Measurements from ENCODE around the gene POLG2. TPM values are rescaled to one million over a fixed set of nuclear protein-coding genes. Genes with fewer than 3 reads are reported as not detected.

POLG2 gene
- polyA plus RNA-seq (2013) = 44.0 TPM

- peak within 1 kb of the TSS; percentile 71 to 95 (median 88) for H3K4me3 ChIP-seq (ENCODE audit: control insufficient read depth in 1 of 7, extremely low read depth in 1 of 7, insufficient read depth in 4 of 7, low read depth in 2 of 7, low read length in 6 of 7)
- ChIA-PET POLR2A (interaction anchor here (0.5 to 5.4 kb wide), 7 partner anchors 9 to 151 kb away, joined by 3 to 55 read pairs (median 5); partner anchors contain the start of genes CEP95, DDX5 and MILR1), CTCF (interaction anchor here (1.2 to 13.1 kb wide), 3 partner anchors 9 to 75 kb away, joined by 3 to 261 read pairs (median 15); partner anchors contain the start of genes CEP95 and DDX5)
- DNase-seq = peak; percentile 96 to 98 (median 96)
- WGBS (ENCODE audit: insufficient coverage) = 0% methylated on average over 42 of the region's 50 CpGs
- H3K27me3 ChIP-seq (replicated peaks in 2 of 5; ENCODE audit: control insufficient read depth in 4 of 5, insufficient read depth in 5 of 5, low read length in 4 of 5) = no peaks in the 10 kb centered on the region
- H3K4me1 ChIP-seq (ENCODE audit: control extremely low read depth in 1 of 4, control insufficient read depth in 4 of 4, insufficient read depth in 4 of 4, low read length in 3 of 4) = peaks cover 10 to 57% (median 34%) of the 10 kb centered on the region in 4 experiments
- H3K36me3 ChIP-seq (ENCODE audit: control insufficient read depth in 4 of 4, insufficient read depth in 4 of 4, low read length in 3 of 4) = peaks cover 21 to 51% (median 39%) of the 10 kb centered on the region in 4 experiments
- peak within 1 kb of the TSS; percentile 87 to 95 for H3K27ac ChIP-seq (ENCODE audit: insufficient read depth in 1 of 2, low read depth in 1 of 2, low read length in 2 of 2, poor library complexity in 1 of 2, severe bottlenecking in 2 of 2)
- H3K9me3 ChIP-seq (ENCODE audit: control extremely low read depth in 1 of 5, control insufficient read depth in 4 of 5, insufficient read depth in 2 of 5, low read depth in 1 of 5, low read length in 4 of 5) = no peaks in the 10 kb centered on the region
Measured at GRCh38 chr17:64496786-64497564, at the start of gene POLG2. POLG2 (minus strand) TSS chr17:64497054; CDS start chr17:64496968, 86 bp downstream.

GRCh38 chr17:64544742-64545141 is 47.9 kb upstream of the POLG2 start:
- Histone ChIP-seq H3K27me3 (replicated peaks in 2 of 5; ENCODE audit: control insufficient read depth in 4 of 5, insufficient read depth in 5 of 5, low read length in 4 of 5) (no peaks in the 10 kb centered on the region), H3K4me3 (ENCODE audit: control insufficient read depth in 1 of 7, extremely low read depth in 1 of 7, insufficient read depth in 4 of 7, low read depth in 2 of 7, low read length in 6 of 7) (no peak overlapping the region), H3K4me1 (ENCODE audit: control extremely low read depth in 1 of 4, control insufficient read depth in 4 of 4, insufficient read depth in 4 of 4, low read length in 3 of 4) (no peaks in the 10 kb centered on the region), H3K27ac (ENCODE audit: insufficient read depth in 1 of 2, low read depth in 1 of 2, low read length in 2 of 2, poor library complexity in 1 of 2, severe bottlenecking in 2 of 2) (no peak overlapping the region), H3K9me3 (ENCODE audit: control extremely low read depth in 1 of 5, control insufficient read depth in 4 of 5, insufficient read depth in 2 of 5, low read depth in 1 of 5, low read length in 4 of 5) (no peaks in the 10 kb centered on the region), H3K36me3 (ENCODE audit: control insufficient read depth in 4 of 4, insufficient read depth in 4 of 4, low read length in 3 of 4) (peaks cover 11 to 55% (median 41%) of the 10 kb centered on the region in 4 experiments)
- ChIA-PET CTCF (interaction anchor here (0.8 kb wide), 1 partner anchor 12 kb away, joined by 4 read pairs; no protein-coding TSS in a partner anchor), POLR2A (no interaction called here)
- WGBS (ENCODE audit: insufficient coverage) = no CpG with 5 or more reads among the region's 2 CpGs
- no peak for DNase-seq

GRCh38 chr17:64540118-64540776 is 43.4 kb upstream of the POLG2 start:
- no peak for DNase-seq
- CTCF ChIA-PET = interaction anchor here (0.7 to 1.5 kb wide), 2 partner anchors 9 to 20 kb away, joined by 3 read pairs; no protein-coding TSS in a partner anchor
- WGBS (ENCODE audit: insufficient coverage) = 100% methylated on average over 3 of the region's 5 CpGs

GRCh38 chr17:64538508-64539130 is 41.8 kb upstream of the POLG2 start:
- H3K9me3 ChIP-seq (ENCODE audit: control extremely low read depth in 1 of 5, control insufficient read depth in 4 of 5, insufficient read depth in 2 of 5, low read depth in 1 of 5, low read length in 4 of 5) = no peaks in the 10 kb centered on the region
- ChIA-PET CTCF (interaction anchor here (0.6 to 1.5 kb wide), 8 partner anchors 11 to 635 kb away, joined by 3 read pairs; no protein-coding TSS in a partner anchor), POLR2A (no interaction called here)
- H3K4me3 ChIP-seq (ENCODE audit: control insufficient read depth in 1 of 7, extremely low read depth in 1 of 7, insufficient read depth in 4 of 7, low read depth in 2 of 7, low read length in 6 of 7) = no peak overlapping the region
- H3K27ac ChIP-seq (ENCODE audit: insufficient read depth in 1 of 2, low read depth in 1 of 2, low read length in 2 of 2, poor library complexity in 1 of 2, severe bottlenecking in 2 of 2) = no peak overlapping the region
- no peak for DNase-seq
- H3K4me1 ChIP-seq (ENCODE audit: control extremely low read depth in 1 of 4, control insufficient read depth in 4 of 4, insufficient read depth in 4 of 4, low read length in 3 of 4) = no peaks in the 10 kb centered on the region
- 95% methylated on average over 7 of the region's 7 CpGs for WGBS (ENCODE audit: insufficient coverage)
- H3K27me3 ChIP-seq (replicated peaks in 2 of 5; ENCODE audit: control insufficient read depth in 4 of 5, insufficient read depth in 5 of 5, low read length in 4 of 5) = no peaks in the 10 kb centered on the region
- peaks cover 25 to 70% (median 49%) of the 10 kb centered on the region in 4 experiments for H3K36me3 ChIP-seq (ENCODE audit: control insufficient read depth in 4 of 4, insufficient read depth in 4 of 4, low read length in 3 of 4)

More at GRCh38 chr17:64540118-64540776, 43.4 kb upstream of the POLG2 start:
- H3K27ac ChIP-seq (ENCODE audit: insufficient read depth in 1 of 2, low read depth in 1 of 2, low read length in 2 of 2, poor library complexity in 1 of 2, severe bottlenecking in 2 of 2) = no peak overlapping the region
- no peaks in the 10 kb centered on the region for H3K9me3 ChIP-seq (ENCODE audit: control extremely low read depth in 1 of 5, control insufficient read depth in 4 of 5, insufficient read depth in 2 of 5, low read depth in 1 of 5, low read length in 4 of 5)
- no peak overlapping the region for H3K4me3 ChIP-seq (ENCODE audit: control insufficient read depth in 1 of 7, extremely low read depth in 1 of 7, insufficient read depth in 4 of 7, low read depth in 2 of 7, low read length in 6 of 7)
- no peaks in the 10 kb centered on the region for H3K27me3 ChIP-seq (replicated peaks in 2 of 5; ENCODE audit: control insufficient read depth in 4 of 5, insufficient read depth in 5 of 5, low read length in 4 of 5)
- H3K4me1 ChIP-seq (ENCODE audit: control extremely low read depth in 1 of 4, control insufficient read depth in 4 of 4, insufficient read depth in 4 of 4, low read length in 3 of 4) = no peaks in the 10 kb centered on the region
- H3K36me3 ChIP-seq (ENCODE audit: control insufficient read depth in 4 of 4, insufficient read depth in 4 of 4, low read length in 3 of 4) = peaks cover 12 to 67% (median 44%) of the 10 kb centered on the region in 4 experiments
- POLR2A ChIA-PET = no interaction called here

- Histone ChIP-seq H3K9me3 (ENCODE audit: control extremely low read depth in 1 of 5, control insufficient read depth in 4 of 5, insufficient read depth in 2 of 5, low read depth in 1 of 5, low read length in 4 of 5) (no peaks in the 10 kb centered on the region), H3K4me3 (ENCODE audit: control insufficient read depth in 1 of 7, extremely low read depth in 1 of 7, insufficient read depth in 4 of 7, low read depth in 2 of 7, low read length in 6 of 7) (no peak overlapping the region), H3K4me1 (ENCODE audit: control extremely low read depth in 1 of 4, control insufficient read depth in 4 of 4, insufficient read depth in 4 of 4, low read length in 3 of 4) (no peaks in the 10 kb centered on the region), H3K36me3 (ENCODE audit: control insufficient read depth in 4 of 4, insufficient read depth in 4 of 4, low read length in 3 of 4) (peaks cover 29 to 81% (median 58%) of the 10 kb centered on the region in 4 experiments), H3K27me3 (replicated peaks in 2 of 5; ENCODE audit: control insufficient read depth in 4 of 5, insufficient read depth in 5 of 5, low read length in 4 of 5) (no peaks in the 10 kb centered on the region), H3K27ac (ENCODE audit: insufficient read depth in 1 of 2, low read depth in 1 of 2, low read length in 2 of 2, poor library complexity in 1 of 2, severe bottlenecking in 2 of 2) (no peak overlapping the region)
- 86% methylated on average over 4 of the region's 5 CpGs for WGBS (ENCODE audit: insufficient coverage)
- no peak for DNase-seq
- POLR2A ChIA-PET = no interaction called here
- CTCF ChIA-PET = interaction anchor here (0.8 to 1.2 kb wide), 3 partner anchors 10 to 109 kb away, joined by 3 read pairs; no protein-coding TSS in a partner anchor
Measured at GRCh38 chr17:64537488-64537887, 40.6 kb upstream of the POLG2 start.

- ChIA-PET CTCF (interaction anchor here (1.1 kb wide), 1 partner anchor 11 kb away, joined by 3 read pairs; no protein-coding TSS in a partner anchor), POLR2A (no interaction called here)
- H3K27ac ChIP-seq (ENCODE audit: insufficient read depth in 1 of 2, low read depth in 1 of 2, low read length in 2 of 2, poor library complexity in 1 of 2, severe bottlenecking in 2 of 2) = no peak overlapping the region
- H3K4me1 ChIP-seq (ENCODE audit: control extremely low read depth in 1 of 4, control insufficient read depth in 4 of 4, insufficient read depth in 4 of 4, low read length in 3 of 4) = no peaks in the 10 kb centered on the region
- no peaks in the 10 kb centered on the region for H3K9me3 ChIP-seq (ENCODE audit: control extremely low read depth in 1 of 5, control insufficient read depth in 4 of 5, insufficient read depth in 2 of 5, low read depth in 1 of 5, low read length in 4 of 5)
- DNase-seq = no peak
- H3K36me3 ChIP-seq (ENCODE audit: control insufficient read depth in 4 of 4, insufficient read depth in 4 of 4, low read length in 3 of 4) = peaks cover 34 to 84% (median 62%) of the 10 kb centered on the region in 4 experiments
- no peak overlapping the region for H3K4me3 ChIP-seq (ENCODE audit: control insufficient read depth in 1 of 7, extremely low read depth in 1 of 7, insufficient read depth in 4 of 7, low read depth in 2 of 7, low read length in 6 of 7)
- WGBS (ENCODE audit: insufficient coverage) = 100% methylated on average over 1 of the region's 2 CpGs
- no peaks in the 10 kb centered on the region for H3K27me3 ChIP-seq (replicated peaks in 2 of 5; ENCODE audit: control insufficient read depth in 4 of 5, insufficient read depth in 5 of 5, low read length in 4 of 5)
Measured at GRCh38 chr17:64536913-64537312, 40.1 kb upstream of the POLG2 start.
